ENCODE data around the gene TSPAN18.

- TF ChIP-seq EP300 (IDR thresholded peaks at IDR 0.05) (no peak), CTCF (IDR thresholded peaks at IDR 0.05) (no peak)
These were observed 214.7 kb downstream of the TSPAN18 start for GRCh38 chr11:44941259-44942021.
